HG02763 (cell line): ENCODE measurements around the gene AHCTF1.
A peak's percentile ranks its signal among the peaks of the same experiment; 100 is the strongest.

ENCODE experiments used
- ATAC-seq: cut with Tn5 transposase; IDR thresholded peaks from one replicate; pipeline ENCODE4 v1.9.1; 2021; ENCODE audit warnings: mild to moderate bottlenecking, moderate library complexity; ENCODE audit not compliant: unreplicated experiment

AHCTF1 gene, protein sequence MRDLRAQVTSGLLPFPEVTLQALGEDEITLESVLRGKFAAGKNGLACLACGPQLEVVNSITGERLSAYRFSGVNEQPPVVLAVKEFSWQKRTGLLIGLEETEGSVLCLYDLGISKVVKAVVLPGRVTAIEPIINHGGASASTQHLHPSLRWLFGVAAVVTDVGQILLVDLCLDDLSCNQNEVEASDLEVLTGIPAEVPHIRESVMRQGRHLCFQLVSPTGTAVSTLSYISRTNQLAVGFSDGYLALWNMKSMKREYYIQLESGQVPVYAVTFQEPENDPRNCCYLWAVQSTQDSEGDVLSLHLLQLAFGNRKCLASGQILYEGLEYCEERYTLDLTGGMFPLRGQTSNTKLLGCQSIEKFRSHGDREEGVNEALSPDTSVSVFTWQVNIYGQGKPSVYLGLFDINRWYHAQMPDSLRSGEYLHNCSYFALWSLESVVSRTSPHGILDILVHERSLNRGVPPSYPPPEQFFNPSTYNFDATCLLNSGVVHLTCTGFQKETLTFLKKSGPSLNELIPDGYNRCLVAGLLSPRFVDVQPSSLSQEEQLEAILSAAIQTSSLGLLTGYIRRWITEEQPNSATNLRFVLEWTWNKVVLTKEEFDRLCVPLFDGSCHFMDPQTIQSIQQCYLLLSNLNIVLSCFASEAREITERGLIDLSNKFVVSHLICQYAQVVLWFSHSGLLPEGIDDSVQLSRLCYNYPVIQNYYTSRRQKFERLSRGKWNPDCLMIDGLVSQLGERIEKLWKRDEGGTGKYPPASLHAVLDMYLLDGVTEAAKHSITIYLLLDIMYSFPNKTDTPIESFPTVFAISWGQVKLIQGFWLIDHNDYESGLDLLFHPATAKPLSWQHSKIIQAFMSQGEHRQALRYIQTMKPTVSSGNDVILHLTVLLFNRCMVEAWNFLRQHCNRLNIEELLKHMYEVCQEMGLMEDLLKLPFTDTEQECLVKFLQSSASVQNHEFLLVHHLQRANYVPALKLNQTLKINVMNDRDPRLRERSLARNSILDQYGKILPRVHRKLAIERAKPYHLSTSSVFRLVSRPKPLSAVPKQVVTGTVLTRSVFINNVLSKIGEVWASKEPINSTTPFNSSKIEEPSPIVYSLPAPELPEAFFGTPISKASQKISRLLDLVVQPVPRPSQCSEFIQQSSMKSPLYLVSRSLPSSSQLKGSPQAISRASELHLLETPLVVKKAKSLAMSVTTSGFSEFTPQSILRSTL (N-terminal part only)

DNA sequence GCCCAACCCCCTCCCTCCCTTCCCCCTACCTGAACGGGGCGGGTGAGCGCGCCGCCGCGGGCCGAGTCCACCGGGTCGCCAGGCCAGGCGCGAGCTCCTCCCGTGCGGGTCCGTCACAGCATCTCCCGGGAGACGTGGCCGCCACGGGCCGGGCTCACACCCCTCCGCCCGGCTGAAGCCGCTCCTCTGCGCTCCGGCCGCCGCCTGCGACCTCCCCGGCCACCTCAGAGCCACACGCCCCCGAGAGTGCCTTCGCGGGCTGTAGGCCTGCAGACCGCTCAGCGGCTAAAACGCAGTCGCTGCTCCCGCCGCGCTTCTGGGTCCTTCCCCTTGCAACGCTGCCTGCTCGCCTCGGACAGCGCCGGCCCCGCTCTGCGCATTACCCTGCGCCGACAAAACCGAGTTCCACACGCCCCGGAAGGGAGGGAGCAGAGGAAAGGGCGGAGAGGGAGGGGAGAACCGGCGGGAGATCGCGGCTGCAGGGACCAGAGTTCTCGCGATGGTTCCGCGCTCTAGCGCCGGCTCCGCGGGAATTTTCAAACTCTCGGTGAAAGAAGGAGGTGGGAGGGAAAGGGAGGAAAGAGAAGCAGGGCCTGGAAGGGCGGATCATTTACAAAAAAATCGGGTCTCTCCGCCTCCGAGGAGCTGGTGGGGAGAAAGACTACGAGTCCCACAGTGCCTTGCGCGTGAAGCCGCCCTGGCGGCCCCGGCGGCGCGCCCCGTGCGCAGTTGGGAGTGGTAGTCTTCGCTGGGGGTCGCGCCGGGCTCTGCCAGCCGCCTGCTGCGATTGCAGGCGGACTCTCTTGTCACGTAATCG lies at the start of gene AHCTF1:
Gene AHCTF1, minus strand, starts transcription at position 400 of the 817 bp plus-strand sequence. CDS start 13,578 bp downstream, outside the sequence.
- ATAC-seq = peak; percentile 93

DNA sequence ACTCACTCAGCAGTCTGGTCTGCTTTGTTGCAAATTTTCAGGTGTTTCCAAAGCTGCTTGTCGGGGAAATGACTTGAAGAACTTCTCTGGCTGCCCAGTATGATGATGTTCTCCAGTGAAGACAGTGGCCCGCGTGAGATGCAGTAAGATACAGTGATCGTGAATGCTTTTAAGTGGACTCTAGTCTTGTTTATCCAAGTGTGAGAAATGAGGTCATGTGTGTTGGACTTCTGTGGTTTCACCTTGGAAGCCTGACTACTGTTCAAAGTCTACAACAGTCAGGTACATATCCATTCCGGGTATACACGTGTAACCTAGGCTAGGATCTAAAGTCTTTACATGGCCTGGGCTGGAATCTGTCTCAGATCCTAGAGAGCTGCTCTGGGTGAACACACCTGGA lies 47.0 kb upstream of the AHCTF1 start:
- no peak for ATAC-seq

DNA sequence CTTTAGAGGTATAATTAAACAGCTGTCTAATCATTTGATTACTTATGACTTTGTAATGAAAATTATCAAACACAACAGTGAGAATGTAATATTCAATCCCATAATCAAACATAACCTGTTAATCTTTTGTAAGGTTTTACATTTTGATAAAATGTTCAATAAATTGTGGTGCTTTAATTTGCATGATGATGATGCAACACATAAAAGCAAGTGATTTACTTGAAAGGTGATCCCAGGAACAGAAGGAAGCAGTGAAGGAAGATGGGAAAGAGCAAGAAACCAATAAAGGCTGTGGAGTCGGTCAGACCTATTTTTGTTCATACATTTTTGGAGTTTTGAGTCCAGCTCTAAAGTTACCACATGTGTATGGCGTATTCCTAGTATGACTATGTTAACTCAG lies 46.5 kb upstream of the AHCTF1 start:
- no peak for ATAC-seq

DNA sequence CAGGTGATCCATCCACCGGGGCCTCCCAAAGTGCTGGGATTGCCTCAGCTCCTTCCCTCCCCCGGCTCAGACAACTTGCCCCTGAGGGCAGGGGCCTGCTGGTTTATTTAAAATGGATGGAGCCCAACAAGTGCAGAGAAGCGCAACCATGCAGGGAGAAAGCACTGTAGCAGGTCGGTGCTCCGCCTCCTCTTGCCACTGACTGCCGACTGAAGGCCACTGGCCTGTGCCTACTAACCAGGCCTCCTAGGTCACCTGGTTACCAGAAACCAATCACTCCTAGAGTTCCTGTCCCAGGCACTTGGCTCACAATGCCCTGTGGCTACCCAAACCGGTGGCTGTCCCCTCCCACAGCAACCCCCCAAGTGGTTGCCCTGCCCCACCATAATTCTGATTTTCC lies 40.2 kb upstream of the AHCTF1 start:
- no peak for ATAC-seq

DNA sequence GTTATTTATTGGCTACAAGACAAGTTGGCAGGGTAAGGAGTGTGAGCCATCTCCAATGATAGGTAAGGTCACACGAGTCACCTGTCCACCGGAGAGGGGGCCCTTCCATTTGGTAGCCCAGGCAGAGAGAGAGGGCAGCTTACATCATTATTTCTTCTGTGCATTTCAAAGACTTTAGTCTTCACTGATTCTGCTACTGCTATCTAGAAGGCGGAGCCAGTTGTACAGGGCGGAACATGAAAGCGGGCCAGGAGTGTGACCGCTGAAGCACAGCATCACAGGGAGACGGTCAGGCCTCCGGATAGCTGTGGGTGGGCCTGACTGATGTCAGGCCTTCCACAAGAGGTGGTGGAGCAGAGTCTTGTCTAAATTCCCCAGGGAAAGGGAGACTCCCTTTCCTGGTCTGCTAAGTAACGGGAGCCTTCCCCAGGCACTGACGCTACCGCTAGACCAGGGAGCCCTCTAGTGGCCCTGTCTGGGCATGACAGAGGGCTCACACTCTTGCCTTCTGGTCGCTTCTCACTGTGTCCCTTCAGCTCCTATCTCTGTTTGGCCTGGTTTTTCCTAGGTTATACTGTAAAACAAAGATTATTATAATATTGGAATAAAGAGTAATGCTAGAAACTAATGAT lies 39.5 kb upstream of the AHCTF1 start:
- no peak for ATAC-seq

DNA sequence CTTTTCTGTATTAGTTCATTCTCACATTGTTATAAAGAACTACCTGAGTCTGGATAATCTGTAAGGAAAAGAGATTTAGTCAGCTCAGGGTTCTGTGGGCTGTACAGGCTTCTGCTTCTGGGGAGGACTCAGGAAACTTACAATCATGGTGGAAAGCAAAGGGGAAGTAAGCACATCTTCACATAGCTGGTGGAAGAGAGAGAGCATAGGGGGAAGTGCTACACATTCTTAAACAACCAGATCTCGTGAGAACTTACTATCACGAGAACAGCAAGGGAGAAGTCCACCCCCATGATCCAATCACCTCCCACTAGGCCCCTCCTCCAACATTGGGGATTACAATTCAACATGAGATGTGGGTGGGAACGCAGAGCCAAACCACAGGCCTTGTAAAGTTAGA lies 37.9 kb upstream of the AHCTF1 start:
- ATAC-seq = no peak

DNA sequence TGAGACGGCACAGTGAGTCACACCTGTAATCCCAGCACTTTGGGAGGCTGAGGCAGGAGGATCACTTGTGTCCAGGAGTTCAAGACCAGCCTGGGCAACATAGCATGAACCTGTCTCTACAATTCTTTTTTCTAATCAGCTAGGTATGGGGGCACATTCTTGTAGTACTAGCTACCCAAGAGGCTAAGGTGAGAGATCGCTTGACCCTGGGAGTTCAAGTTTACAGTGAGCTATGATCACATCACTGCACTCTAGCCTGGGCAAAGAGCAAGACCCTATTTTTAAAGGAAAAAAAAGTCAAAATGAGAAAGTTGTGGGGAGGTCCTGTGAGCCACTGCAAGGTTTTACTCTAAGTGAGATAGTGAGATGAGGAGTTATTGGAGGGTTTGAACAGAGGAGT lies 34.8 kb upstream of the AHCTF1 start:
- ATAC-seq = no peak

DNA sequence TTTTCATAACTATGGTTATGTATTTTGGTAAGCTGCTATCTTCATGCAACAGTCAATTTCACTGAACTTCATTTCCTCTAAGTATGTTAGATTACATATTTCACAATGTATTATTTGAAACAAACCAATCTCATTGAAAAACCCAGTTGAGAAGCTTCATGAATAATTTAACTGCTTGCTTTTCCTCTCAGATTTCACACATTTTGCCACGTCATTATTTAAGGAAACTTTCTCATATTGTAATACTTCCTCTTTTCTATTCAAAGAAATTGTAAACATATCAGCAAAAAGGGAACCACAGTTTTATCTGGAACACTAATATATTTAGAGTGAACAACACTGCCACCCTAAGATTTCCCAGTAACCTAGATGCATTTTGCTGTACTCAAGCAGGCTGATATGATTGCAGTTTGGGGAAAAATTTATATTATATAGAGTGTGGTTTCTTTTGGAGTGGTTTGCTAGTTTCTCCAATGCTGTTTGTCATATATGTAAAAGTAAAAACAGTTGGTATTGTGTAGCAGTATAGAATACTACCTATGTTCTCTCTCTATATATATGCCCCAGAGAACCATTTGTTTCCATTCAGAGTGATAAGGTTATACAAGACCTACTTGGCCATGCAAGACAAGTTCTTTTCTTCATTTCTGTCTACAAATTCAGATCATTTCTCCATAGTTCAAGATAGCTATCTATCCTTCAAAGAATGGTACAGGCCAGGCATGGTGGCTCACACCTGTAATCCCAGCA lies 28.4 kb upstream of the AHCTF1 start:
- no peak for ATAC-seq

DNA sequence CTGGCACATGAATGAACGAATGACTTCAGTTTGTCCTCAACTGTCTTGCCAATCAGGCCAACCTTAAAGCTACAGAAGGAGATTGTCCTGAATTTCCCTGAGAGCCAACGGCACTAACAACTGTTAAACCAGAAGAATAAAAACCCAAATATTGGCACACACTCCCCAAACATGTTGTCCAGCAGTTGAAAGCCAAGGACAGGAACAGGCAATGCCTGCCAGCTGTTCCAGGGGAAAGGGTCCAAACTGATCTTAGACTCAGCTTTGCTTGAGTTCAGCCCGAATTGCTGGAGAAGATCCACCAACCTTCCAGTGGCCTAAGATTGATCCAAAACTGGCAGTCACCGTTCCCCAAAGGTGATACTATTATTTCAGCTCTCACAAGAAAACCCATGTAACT lies 22.4 kb upstream of the AHCTF1 start:
- ATAC-seq = no peak

DNA sequence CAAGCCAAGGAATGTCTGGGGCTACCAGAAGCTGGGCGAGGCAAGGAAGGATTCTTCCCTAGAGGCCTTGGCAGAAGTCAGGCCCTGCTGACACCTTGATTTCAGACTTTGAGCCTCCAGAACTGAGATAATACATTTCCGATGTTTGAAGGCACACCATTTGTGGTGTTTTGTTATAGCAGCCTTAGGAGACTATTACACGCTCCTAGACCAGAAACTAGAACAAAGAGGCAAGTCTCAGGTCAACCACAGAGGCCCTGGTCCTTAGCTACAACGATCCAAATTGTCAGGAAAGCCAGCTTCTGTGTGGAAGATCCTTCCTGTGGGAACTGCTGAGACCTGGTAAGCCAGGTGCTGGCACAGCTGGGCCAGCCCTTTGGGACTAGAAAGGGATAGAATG lies 19.7 kb upstream of the AHCTF1 start:
- ATAC-seq = no peak

DNA sequence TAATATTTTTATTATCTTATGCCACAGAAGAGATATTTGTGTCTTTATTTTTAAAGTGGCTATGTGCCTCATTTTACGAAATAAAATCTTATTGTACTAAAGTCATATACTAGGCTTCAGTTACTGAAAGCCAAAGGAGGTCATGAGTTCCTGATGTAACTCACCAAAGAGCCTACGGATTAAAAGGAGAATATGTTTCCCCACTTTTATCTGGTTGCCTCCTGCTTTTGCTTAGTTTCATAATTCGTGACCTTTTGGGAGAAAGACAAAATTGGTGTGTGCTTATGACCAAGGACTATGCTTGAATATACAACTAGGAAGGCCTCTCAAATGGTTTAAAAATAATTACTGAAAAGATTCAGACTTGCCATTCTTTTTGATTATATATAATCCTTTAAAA lies 18.2 kb upstream of the AHCTF1 start:
- ATAC-seq = no peak

DNA sequence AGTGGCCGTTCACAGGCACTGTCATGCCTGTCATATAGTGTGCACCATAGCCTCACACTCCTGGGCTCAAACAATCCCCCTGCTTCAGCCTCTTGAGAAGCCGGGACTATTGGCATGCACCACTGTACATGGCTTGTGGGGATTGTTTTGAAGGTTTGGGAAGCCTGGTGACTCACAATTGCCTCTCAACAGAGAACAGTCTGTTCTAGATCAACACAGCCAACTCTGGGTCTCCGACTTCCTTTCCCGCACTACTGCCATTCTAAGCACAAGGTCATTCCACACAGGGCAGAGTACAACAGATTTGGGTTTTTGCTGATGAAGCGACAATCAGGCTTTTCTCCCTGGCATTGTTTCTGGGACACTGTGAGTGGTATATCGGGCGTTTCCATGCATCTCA lies 15.5 kb upstream of the AHCTF1 start:
- no peak for ATAC-seq

DNA sequence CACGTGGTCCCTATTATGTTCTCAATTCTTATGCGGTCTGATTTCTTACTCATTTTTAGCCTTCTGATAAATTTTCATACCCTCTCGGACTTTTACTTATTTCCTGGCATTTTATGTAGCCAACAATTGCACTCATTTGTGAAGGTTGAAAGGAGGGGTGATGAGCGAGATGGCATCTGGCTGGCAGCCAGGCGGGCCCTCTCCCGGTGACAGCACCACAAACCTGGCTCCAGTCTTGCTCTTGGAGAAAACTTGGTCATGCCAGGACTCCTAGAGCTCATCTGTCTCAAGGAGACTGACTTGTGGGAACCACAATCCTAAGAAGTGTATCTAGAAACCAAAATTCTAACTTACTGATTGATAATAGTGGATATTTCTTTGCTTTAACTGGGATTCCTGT lies 14.6 kb upstream of the AHCTF1 start:
- no peak for ATAC-seq

DNA sequence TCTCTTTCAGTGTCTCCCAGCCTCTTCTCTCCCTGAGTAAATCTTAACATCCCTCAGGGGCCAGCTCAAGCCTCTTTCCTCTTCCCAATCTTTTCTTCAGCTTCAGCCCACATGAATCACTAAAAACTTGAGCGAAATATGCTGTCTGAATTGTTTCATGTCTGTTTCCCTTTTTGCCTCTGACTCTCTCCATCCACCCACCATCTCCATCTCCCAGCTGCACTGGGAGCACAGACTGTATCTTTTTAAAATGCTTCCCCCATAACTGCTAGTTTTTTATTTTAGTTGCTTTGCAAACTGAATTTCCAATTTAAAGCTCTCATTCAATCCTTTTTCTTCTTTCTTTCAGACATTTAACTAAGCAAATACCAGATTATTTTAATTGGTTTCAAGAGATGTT lies 3.0 kb upstream of the AHCTF1 start:
- no peak for ATAC-seq

DNA sequence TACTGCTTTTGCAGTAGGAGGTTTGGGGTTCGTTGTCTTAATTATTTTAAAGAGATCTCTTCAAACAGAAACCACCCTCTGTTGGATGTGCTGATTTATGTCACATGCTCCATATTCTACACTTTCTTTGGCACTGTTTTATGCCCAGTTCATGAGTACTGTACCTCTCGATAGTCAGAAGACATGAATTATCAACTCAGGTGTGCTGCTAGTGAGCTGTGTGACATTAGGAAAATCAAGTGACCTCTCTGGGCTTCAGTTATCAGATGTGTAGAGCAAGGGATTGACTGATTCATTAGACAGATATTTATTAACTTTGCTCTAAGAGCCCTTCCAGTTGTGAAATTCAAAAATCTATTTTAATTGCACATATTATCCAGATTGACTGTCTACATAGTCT lies 2.1 kb upstream of the AHCTF1 start:
- ATAC-seq = no peak

DNA sequence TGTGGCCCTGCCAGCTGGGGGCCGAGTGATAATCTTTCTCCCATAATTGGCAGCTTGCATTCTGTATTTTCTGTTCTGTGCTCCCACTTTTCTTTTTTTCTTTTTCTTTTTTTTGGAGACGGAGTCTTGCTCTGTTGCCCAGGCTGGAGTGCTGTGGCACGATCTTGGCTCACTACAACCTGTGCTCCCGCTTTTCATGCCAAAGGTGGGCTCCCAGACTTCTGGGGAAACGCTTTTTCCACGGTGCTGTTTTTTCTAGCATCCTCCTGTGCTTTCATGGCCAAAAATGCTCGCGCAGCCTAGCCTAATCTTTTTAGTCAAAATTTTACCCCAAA lies 585 bp upstream of the AHCTF1 start:
- no peak for ATAC-seq

DNA sequence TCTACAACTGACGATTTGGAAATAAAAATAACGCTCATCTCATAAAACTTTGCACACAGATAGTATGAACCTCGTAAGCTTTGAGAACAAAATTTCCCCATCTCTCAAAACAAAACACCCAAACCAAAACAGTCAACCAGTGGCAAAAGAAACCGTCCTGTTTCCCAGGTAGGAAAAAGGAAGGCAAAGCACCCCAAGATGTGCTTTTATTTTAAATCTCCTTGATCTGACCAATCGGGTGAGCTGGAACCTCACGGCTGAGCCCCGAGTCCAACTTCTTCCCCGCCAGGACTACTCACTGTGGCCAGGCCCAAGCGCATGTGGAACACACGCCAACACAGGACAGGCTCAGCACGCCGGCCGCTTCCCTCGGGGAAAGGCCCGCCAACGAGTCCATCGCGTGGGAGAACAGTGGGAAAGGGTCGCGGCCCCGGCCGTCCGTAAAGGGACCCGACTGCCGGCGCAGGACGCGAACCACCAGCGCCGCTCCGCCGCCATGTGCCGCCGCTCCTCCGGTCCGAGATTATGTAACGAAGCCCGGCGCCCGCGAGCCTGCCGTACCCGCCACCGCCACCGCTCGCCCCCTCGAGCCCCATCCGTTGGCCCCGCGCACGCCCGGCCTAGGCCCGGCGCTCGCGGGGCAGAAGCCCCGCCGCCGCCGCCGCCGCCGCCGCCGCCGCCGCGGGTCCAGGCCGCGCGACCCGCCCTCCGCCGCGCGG lies 759 bp downstream of the AHCTF1 start:
- ATAC-seq = peak; percentile 20

DNA sequence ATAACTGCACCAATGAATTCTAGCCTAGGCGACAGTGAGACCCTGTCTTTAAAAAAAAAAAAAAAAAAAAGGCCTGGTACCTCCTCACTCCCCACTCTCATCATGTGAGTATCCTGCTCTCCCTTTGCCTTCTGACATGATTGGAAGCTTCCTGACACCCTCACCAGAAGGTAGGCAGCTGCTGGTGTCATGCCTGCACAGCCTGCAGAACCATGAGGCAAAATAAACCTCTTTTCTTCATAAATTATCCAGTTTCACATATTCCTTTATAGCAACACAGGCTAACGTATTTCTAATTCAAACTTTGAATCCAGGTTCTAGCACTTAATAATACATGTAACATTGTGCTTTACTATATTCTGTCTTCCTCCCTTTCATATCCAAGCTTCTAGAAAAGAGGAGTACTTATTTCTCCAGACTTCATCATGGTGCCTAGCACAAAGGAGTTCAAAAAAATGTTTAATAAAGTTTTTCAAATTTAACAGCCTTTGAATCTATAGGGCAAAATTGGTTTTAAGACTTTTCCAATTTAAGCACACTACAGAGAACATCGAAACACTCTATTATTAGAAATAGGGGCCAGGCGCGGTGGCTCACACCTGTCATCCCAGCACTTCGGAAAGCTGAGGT lies 5.6 kb downstream of the AHCTF1 start:
- ATAC-seq = no peak
